Esophagus squamous epithelium (tissue), 4 donors: ENCODE data around the gene PADI2.

Experiments used
- CTCF ChIP-seq, 6 experiments: fragments of 450-650 bp in 4 of 6; fragments of 200-600 bp in 2 of 6; sonication (generic) in 2 of 6; IDR thresholded peaks; one replicate each; pipeline ENCODE4 v1.5.1; 2016 to 2019; ENCODE audit warnings: antibody characterized with exemption in 6 of 6, mild to moderate bottlenecking in 4 of 6, moderate library complexity in 4 of 6
- POLR2A ChIP-seq, 4 donors: fragments of 450-650 bp; IDR thresholded peaks; one replicate each; pipeline ENCODE4 v1.6.1; 2017; ENCODE audit warnings: antibody characterized with exemption in 4 of 4, mild to moderate bottlenecking in 4 of 4, moderate library complexity in 3 of 4

GRCh38 chr1:17020502-17020901 lies 98.7 kb downstream of the PADI2 start:
- no peak for TF ChIP-seq POLR2A (IDR thresholded peaks at IDR 0.05)
- TF ChIP-seq CTCF (IDR thresholded peaks at IDR 0.05): no peak
